GM12878 (cell line): Measurements from ENCODE around the gene ZNF341. TPM values are rescaled to one million over a fixed set of nuclear protein-coding genes. Genes with fewer than 3 reads are reported as not detected.

ENCODE experiments used
- CREM ChIP-seq: IDR thresholded peaks from 2 replicates; pipeline ENCODE4 v1.6.1; 2014; ENCODE audit warnings: antibody characterized with exemption, low read depth
- E2F8 ChIP-seq: fragments of 450-650 bp; IDR thresholded peaks from 2 replicates; pipeline ENCODE4 v1.6.1; 2018; ENCODE audit warnings: mild to moderate bottlenecking, low read depth, moderate library complexity; ENCODE audit not compliant: partially characterized antibody
- E4F1 ChIP-seq: fragments of 450-650 bp; IDR thresholded peaks from 2 replicates; pipeline ENCODE4 v1.6.1; 2018; ENCODE audit warnings: borderline replicate concordance, mild to moderate bottlenecking; ENCODE audit not compliant: partially characterized antibody
- HDGF ChIP-seq: fragments of 450-650 bp; IDR thresholded peaks from 2 replicates; pipeline ENCODE4 v1.6.1; 2016; ENCODE audit warnings: antibody characterized with exemption
- SKIL ChIP-seq: fragments of 450-650 bp; IDR thresholded peaks from 2 replicates; pipeline ENCODE4 v1.6.1; 2017; ENCODE audit warnings: mild to moderate bottlenecking, low read depth, inconsistent platforms; ENCODE audit not compliant: poor library complexity, severe bottlenecking
- polyA plus RNA-seq, 11 experiments: library from polyadenylated mRNA; depleted of rRNA in 4 of 11; unstranded in 6 of 11; stranded (reverse) in 5 of 11; fragments of >200 nt; fragmentation: Nextera tagmentation in 4 of 11; fragmentation: Illumina TruSeq in 1 of 11; extraction: Ambion mirVana in 4 of 11; extraction: Trizol in 1 of 11; gene quantifications; 1 replicate in 1 of 11; 2 replicates in 10 of 11; pipeline versions ENCODE4 v1.2.1 to v1.2.3, GENCODE V29; 2011 to 2016; ENCODE audit warnings: inconsistent platforms in 2 of 11, missing spikeins in 2 of 11, low read depth in 1 of 11
- total RNA-seq, 4 experiments: library from RNA; depleted of rRNA in 3 of 4; stranded (reverse); fragments of >200 nt in 3 of 4; fragmentation: Illumina TruSeq in 1 of 4; extraction: Trizol in 1 of 4; gene quantifications; 2 replicates each; pipeline versions ENCODE4 v1.2.1 to v1.2.3, GENCODE V29; 2013 to 2021

ZNF341 gene
- total and polyA plus RNA-seq, 10 of the 15 experiments (the other 5 are each of a cell fraction or from before 2014, with no cell fraction given) = 0.18 to 5.0 (median 2.6) TPM

- TF ChIP-seq CREM (no peak), HDGF (no peak), E4F1 (no peak), SKIL (no peak), E2F8 (no peak)
Observed at GRCh38 chr20:33783256-33783655, 51.5 kb downstream of the ZNF341 start (continued).
